Spinal cord (tissue), 4 donors: ENCODE results near the gene ZNF714. TPM values are rescaled to one million over a fixed set of nuclear protein-coding genes. Genes with fewer than 3 reads are reported as not detected.

Experiments used
- polyA plus RNA-seq, 2 donors: library from polyadenylated mRNA; unstranded; fragments of 120-200 nt; gene quantifications; one replicate each; pipeline ENCODE4 v1.2.1, GENCODE V29; 2013; ENCODE audit not compliant: insufficient read length in 2 of 2
- small RNA-seq: library from RNA; depleted of rRNA; stranded (forward); fragments of <200 nt; gene quantifications from one replicate; pipeline ENCODE3, GENCODE V24; 2014; ENCODE audit warnings: low replicate concordance
- total RNA-seq, 2 donors: library from RNA; depleted of rRNA in 1 of 2; stranded (reverse); fragments of 120-200 nt in 1 of 2; fragments of >200 nt in 1 of 2; gene quantifications; one replicate each; pipeline versions ENCODE4 v1.2.3 to v1.2.4, GENCODE V29; 2013 to 2014

Gene ZNF714
- total and polyA plus RNA-seq, 4 donors: 14.4 to 35.3 (median 18.0) TPM

Small RNA genes within 50 kb of the gene (small RNA-seq; reads per million reads assigned to genes)
- 0.06 reads per million for gene RNA5SP469

Other genes starting within 250 kb of the ZNF714 start
- gene ZNF85, start 159.0 kb upstream of the ZNF714 start, total RNA-seq: 10 to 100 TPM; 14.2 to 26.9 TPM
- gene ZNF85, start 159.0 kb upstream of the ZNF714 start, polyA plus RNA-seq: 10 to 100 TPM; 10.2 to 13.6 TPM
- 10 to 100 TPM; 10.9 to 21.2 TPM for gene ZNF430, start 61.5 kb upstream of the ZNF714 start, total RNA-seq
- 1 to 10 TPM; 8.6 to 9.1 TPM for gene ZNF430, start 61.5 kb upstream of the ZNF714 start, polyA plus RNA-seq
- gene ZNF431, start 59.8 kb downstream of the ZNF714 start, total RNA-seq: 10 to 100 TPM; 13.5 to 20.1 TPM
- gene ZNF431, start 59.8 kb downstream of the ZNF714 start, polyA plus RNA-seq: 10 to 100 TPM; 13.2 to 20.9 TPM
- gene ZNF708, start 247.2 kb downstream of the ZNF714 start, total RNA-seq: 10 to 100 TPM; 25.6 to 43.2 TPM
- gene ZNF708, start 247.2 kb downstream of the ZNF714 start, polyA plus RNA-seq: 10 to 100 TPM; 19.5 to 21.3 TPM